GM18907 (cell line): ENCODE data around the gene SAMD5.
"Not testable (repeated sequence)": the region's sequence is repeated elsewhere in the genome, so short reads cannot be mapped to it uniquely, and the experiment has no call there.

Experiments
- ATAC-seq: cut with Tn5 transposase; IDR thresholded peaks from one replicate; pipeline ENCODE4 v1.9.1; 2021; ENCODE audit warnings: mild to moderate bottlenecking, moderate library complexity; ENCODE audit not compliant: unreplicated experiment

Gene SAMD5

DNA sequence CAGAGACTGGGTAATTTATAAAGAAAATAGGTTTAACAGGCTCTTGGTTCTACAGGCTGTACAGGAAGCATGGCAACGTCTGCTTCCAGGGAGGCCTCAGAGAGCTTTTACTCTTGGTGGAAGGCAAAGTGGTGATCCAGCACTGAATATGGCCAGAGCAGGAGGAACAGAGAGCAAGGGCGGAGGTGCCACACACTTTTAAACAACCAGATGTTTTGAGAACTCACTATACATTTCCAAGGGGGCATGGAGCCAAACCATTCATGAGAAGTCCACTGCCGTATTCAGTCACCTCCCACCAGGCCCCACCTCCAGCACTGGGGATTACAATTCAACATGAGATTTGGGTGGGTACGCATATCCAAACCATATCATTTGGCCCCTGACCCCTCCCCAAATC is 18.7 kb downstream of the SAMD5 start:
- ATAC-seq = no peak

DNA sequence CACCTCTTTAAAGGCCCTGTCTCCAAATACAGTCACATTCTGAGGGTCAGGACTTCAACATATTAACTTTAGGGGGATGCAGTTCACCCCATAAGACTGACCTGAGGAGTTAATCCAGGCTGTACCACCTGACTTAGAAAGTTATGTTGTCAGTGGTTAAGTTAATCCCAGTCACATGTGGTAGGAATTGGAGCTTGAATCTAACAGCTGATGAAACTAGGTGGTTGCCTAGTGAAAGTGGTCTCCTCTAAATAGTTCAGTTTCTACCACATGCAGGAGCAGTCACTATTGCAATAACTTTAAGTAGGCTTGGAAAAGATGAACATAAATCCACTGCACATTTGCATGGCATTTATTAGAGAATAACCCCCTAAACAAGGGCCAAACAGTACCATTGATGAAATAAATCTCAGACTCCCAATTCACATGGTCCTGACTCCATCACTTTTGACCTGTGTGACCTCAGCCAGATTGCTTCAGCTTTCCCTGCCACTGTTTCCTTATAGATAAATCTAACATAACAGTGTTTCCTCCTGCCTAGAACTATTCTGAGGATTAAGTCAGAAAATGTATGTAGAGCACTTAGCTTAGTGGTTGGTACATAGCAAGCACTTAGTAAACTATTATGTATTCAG is 20.1 kb downstream of the SAMD5 start:
- ATAC-seq = no peak

- peak; percentile 80 for ATAC-seq
Measured at GRCh38 chr6:147530132-147531060, 21.9 kb downstream of the SAMD5 start.

GRCh38 chr6:147531321-147531720 is 22.8 kb downstream of the SAMD5 start:
- ATAC-seq = no peak

- no peak for ATAC-seq
Measured at GRCh38 chr6:147534116-147534860, 25.8 kb downstream of the SAMD5 start.

DNA sequence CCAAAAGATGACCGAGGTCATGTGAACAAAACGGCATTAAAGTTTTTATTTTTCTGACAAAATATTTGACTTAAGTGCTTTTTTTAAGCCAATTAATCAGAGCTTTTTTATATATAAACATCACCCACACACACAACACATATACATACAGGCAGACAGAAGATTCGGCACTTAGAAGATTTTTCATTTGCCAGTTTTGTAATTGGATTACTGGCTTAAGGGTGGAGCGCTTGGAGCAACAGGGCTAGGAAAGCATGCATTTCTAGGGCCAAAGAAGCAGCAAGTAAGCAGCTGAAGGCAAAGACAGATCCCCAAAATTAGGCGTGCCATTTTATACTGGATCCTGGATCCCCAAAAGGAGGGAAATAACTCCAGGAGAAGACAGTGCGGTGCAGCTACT is 30.3 kb downstream of the SAMD5 start:
- no peak for ATAC-seq

DNA sequence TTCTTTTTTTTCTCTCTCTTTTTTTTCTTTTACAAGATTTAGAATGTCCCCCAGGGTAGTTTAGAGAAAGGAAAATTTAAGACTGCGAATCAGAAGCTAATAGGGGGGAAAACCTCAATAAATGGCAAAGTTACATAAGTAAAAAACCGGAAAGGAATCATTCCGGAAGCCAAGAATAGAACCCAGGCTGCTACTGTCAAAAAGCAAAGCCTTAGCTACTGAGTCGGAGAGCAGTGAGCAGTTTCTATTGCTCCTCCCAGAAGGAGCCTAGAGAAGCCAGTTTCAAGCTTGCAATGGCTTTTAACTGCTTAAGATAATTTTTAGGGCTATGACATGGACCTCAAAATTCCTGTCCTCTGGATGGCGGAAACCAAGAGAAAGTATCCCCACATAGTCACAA is 31.6 kb downstream of the SAMD5 start:
- ATAC-seq = no peak

DNA sequence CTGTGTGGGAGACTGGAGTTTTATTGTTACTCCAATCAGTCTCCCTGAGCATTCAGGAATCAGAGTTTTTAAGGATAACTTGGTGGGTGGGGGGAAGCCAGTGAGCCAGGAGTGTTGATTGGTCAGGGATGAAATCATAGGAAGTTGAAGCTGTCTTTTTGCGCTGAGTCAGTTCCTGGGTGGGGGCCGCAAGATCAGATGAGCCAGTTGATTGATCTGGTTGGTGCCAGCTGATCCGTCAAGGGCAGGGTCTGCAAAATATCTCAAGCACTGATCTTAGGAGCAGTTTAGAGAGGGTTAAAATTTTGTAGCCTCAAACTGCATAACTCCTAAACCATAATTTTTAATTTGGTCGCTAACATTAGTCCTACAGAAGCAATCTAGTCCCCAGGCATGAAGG is 33.9 kb downstream of the SAMD5 start:
- ATAC-seq = not testable (repeated sequence)

DNA sequence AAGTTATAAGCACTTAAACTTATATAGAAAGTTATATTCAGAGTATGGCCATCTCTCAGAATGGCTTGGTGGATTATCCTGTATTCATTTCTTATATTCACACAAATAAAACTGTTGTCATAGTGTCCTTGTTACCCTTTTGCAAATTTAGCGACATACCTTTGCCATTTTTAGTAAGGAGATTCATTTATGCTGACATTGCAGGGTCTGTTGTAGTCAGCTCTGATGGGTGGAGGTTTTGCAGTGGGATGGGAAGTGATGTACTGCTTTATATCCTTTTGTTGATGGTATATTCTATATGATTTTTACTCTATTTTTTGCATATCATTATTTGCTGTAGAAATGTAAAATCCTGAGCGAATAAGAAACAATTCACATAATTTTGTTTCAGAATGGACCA is 35.9 kb downstream of the SAMD5 start:
- no peak for ATAC-seq

GRCh38 chr6:147546501-147547368 is 38.2 kb downstream of the SAMD5 start:
- no peak for ATAC-seq

DNA sequence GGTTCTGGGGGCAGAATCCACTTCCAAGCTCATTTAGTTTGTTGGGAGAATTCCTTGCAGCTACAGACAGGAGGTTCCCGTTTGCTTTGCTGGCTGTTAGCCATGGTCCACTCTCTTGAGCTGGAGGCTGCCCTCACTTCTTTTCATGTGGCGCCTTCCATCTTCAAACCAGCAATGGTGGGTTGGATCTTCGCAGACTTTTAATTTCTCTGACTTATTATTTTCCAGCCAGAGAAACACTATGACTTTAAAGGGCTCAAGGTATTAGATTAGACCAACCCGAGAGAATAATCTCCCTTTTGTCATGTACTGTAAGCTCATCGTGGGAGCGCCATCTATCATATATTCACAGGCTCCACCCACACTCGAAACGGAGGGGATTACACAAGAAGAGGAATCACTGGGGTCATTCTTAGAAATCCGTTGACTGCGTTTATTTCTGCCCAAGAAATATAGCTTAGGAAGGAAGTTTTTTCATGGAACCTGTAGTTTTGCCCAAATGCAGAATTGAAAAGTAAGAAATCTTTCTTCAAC is 38.9 kb downstream of the SAMD5 start:
- no peak for ATAC-seq

DNA sequence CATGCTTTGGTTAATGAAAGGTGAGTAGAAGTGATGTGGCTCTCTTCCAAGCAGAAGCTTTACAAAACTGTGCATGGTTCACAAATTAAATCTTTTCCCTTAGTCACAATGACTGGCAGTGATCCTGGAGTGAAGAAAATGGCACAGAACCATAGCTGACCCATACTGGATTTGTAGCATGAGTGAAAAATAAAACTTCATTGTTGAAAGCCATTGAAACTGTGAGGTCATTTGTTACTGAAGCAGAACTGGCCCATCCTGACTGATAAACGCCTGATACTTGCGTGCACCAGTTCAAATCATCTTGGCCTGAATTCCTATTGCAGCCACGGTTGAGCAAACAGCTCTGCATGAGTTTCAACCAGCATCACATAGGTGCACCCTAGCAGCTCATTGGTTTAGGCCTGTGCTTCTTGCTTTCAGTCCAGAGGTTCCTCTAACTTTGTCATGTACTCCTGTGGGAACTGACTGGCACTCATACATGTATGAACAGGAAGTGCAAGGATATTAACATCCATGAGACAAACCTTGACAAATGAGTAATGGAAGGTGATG is 40.5 kb downstream of the SAMD5 start:
- ATAC-seq = no peak

GRCh38 chr6:147549531-147549930 is 41.0 kb downstream of the SAMD5 start:
- no peak for ATAC-seq

- ATAC-seq = no peak
Measured at GRCh38 chr6:147551976-147552375, 43.5 kb downstream of the SAMD5 start.

GRCh38 chr6:147553099-147553498 is 44.6 kb downstream of the SAMD5 start:
- no peak for ATAC-seq

GRCh38 chr6:147554281-147554680 is 45.8 kb downstream of the SAMD5 start:
- ATAC-seq = no peak

GRCh38 chr6:147559006-147559405 is 50.5 kb downstream of the SAMD5 start:
- ATAC-seq = no peak

GRCh38 chr6:147560670-147561069 is 52.2 kb downstream of the SAMD5 start:
- peak; percentile 66 for ATAC-seq

DNA sequence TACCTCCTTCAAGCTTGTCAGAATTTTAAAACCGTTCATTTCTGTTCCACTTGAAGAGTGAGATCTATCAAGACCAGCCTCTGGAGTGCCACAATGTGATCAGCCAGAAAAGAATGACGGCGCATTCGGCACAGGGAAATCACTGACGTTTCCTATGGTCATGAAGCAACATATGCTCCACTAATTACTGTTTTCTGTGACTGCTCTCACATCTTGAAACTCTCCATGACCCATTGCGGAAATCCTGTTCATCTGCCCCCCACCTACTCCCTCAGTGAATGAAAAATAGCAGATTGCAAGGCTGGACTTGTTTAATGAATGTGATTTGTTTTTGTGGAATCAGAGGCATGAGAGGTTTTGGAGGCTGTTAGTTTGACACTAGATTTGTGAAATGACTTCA is 53.2 kb downstream of the SAMD5 start:
- ATAC-seq = no peak

- ATAC-seq = no peak
Measured at GRCh38 chr6:147563472-147563871, 55.0 kb downstream of the SAMD5 start.
